ENCODE data around the gene FARS2. TPM values are rescaled to one million over a fixed set of nuclear protein-coding genes. Genes with fewer than 3 reads are reported as not detected.

The FARS2 gene
- total and polyA plus RNA-seq, 9 of the 15 experiments (the other 6 are each of a cell fraction or from before 2014, with no cell fraction given) = 16.5 to 62.2 (median 27.0) TPM

- TF ChIP-seq KDM1A (IDR thresholded peaks at IDR 0.05) (peak in 1 of 2 experiments; percentile 30; a peak in 1 of 4 replicates), FOXJ3 (CRISPR knock-in tag; IDR thresholded peaks at IDR 0.05) (no peak), ZNF121 (CRISPR knock-in tag; conservative IDR thresholded peaks at IDR 0.05) (no peak), PRMT5 (CRISPR knock-in tag; IDR thresholded peaks at IDR 0.05) (no peak), PURB (CRISPR knock-in tag; IDR thresholded peaks at IDR 0.05; ENCODE audit: low read depth) (no peak), ZHX1 (conservative IDR thresholded peaks at IDR 0.05; ENCODE audit: low read length) (no peak), NONO (IDR thresholded peaks at IDR 0.05; ENCODE audit: low read depth in 2 of 2, low read length in 1 of 2) (no peak), ERF (CRISPR knock-in tag; IDR thresholded peaks at IDR 0.05) (no peak), USF1 (CRISPR knock-in tag; IDR thresholded peaks at IDR 0.05) (no peak), ZNF766 (CRISPR knock-in tag; conservative IDR thresholded peaks at IDR 0.05) (no peak), SNRNP70 (optimal IDR thresholded peaks at IDR 0.05; ENCODE audit: low read depth, low read length) (no peak), LARP7 (IDR thresholded peaks at IDR 0.05) (no peak), FOXP1 (CRISPR knock-in tag; IDR thresholded peaks at IDR 0.05) (no peak), ZNF764 (CRISPR knock-in tag; IDR thresholded peaks at IDR 0.05; ENCODE audit: low read depth) (no peak), AFF1 (IDR thresholded peaks at IDR 0.05; ENCODE audit: low read depth in 1 of 2, partially characterized antibody in 2 of 2) (peak in 1 of 2 experiments; percentile 5), ZBTB33 (CRISPR knock-in tag; IDR thresholded peaks at IDR 0.05) (no peak), HCFC1 (IDR thresholded peaks at IDR 0.05; ENCODE audit: low read depth, low read length) (no peak), PPARD (CRISPR knock-in tag; IDR thresholded peaks at IDR 0.05) (no peak)
Observed at GRCh38 chr6:5270093-5270680, 8.9 kb downstream of the FARS2 start (continued).
